Lower lobe of right lung (tissue), 2 donors: ENCODE measurements around the gene TRMT1. TPM values are rescaled to one million over a fixed set of nuclear protein-coding genes. Genes with fewer than 3 reads are reported as not detected.

ENCODE experiments used
- ATAC-seq, 2 donors: fragments of 200-7000 bp; cut with Tn5 transposase; one replicate each; pipeline ENCODE4 v1.9.1; 2020 to 2022; ENCODE audit warnings: mild to moderate bottlenecking in 2 of 2, moderate library complexity in 2 of 2
- DNase-seq: peaks from one replicate; pipeline ENCODE4 v3.0.0-alpha.2; 2020
- H3K27ac ChIP-seq: fragments of 200-600 bp; one replicate; pipeline ENCODE4 v1.8.0; 2022
- H3K27me3 ChIP-seq: fragments of 200-600 bp; one replicate; pipeline ENCODE4 v1.8.0; 2022; ENCODE audit warnings: low read depth
- H3K36me3 ChIP-seq: fragments of 200-600 bp; one replicate; pipeline ENCODE4 v1.8.0; 2022; ENCODE audit warnings: mild to moderate bottlenecking
- H3K4me1 ChIP-seq: fragments of 200-600 bp; one replicate; pipeline ENCODE4 v1.8.0; 2022
- H3K4me3 ChIP-seq: fragments of 200-600 bp; one replicate; pipeline ENCODE4 v1.8.0; 2022; ENCODE audit warnings: mild to moderate bottlenecking
- H3K9me3 ChIP-seq: fragments of 200-600 bp; one replicate; pipeline ENCODE4 v1.8.0; 2022
- intact Hi-C: fragments of 100-400 bp; cut with DNase I; formaldehyde crosslinking; loops from one replicate; pipeline ENCODE4 v1.11.0; 2022
- total RNA-seq: library from RNA; stranded (reverse); fragmentation: NEBNext Ultra II Directional; extraction: Animal tissue kit (Norgen Biotek cat#: 25700); gene quantifications from one replicate; pipeline ENCODE4 v1.2.1, GENCODE V29; 2021
- TF ChIP-seq, protein P1 (sequence below): fragments of 200-600 bp; IDR thresholded peaks from one replicate; pipeline ENCODE4 v1.8.0; 2022; ENCODE audit warnings: antibody characterized with exemption, mild to moderate bottlenecking
- donor health status: DM: no; HTN: yes; CAD: no; lungs with severe emphysema.

Gene TRMT1
- total RNA-seq, 1 donor from 2014 or later, result 29.3 TPM

DNA sequence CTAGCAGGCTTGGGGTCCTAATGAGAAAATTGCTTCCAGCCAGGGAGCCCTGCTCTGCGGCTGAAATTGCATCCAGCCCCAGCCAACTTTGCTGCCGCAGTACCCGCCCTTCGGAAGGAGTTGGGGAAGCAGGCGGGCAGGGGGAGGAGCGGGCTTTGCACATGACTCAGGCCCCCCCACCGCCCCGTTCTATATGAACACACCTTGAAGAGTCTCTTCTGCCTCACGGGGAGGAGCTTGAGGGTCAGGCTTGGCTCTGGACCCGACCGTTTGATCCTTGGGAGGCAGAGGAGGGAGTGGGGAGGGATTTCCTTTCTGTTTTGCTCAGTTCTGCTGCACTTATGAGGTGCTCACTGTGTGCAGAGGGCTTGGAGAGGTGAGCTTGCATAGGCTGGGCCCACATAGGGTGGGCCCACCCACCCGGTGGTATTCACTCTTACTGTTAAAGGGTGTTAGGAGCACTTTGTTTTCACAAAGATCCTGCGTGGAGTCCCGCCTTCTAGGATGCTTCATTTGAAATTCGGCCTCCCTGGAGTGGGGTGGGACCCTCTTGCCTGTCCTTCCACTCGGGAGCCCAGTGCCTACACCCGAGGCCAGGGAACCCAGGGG is 60.4 kb downstream of the TRMT1 start:
- Histone ChIP-seq H3K36me3 (no peaks in the 10 kb centered on the region), H3K4me1 (peaks cover 99% of the 10 kb centered on the region), H3K27me3 (no peaks in the 10 kb centered on the region), H3K4me3 (peak overlapping the region; percentile 11), H3K27ac (peak overlapping the region; percentile 92), H3K9me3 (no peaks in the 10 kb centered on the region)
- TF ChIP-seq, protein P1, sequence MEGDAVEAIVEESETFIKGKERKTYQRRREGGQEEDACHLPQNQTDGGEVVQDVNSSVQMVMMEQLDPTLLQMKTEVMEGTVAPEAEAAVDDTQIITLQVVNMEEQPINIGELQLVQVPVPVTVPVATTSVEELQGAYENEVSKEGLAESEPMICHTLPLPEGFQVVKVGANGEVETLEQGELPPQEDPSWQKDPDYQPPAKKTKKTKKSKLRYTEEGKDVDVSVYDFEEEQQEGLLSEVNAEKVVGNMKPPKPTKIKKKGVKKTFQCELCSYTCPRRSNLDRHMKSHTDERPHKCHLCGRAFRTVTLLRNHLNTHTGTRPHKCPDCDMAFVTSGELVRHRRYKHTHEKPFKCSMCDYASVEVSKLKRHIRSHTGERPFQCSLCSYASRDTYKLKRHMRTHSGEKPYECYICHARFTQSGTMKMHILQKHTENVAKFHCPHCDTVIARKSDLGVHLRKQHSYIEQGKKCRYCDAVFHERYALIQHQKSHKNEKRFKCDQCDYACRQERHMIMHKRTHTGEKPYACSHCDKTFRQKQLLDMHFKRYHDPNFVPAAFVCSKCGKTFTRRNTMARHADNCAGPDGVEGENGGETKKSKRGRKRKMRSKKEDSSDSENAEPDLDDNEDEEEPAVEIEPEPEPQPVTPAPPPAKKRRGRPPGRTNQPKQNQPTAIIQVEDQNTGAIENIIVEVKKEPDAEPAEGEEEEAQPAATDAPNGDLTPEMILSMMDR, result no peak
- peak; percentile 77 to 79 for ATAC-seq
- DNase-seq, result peak; percentile 92
- intact Hi-C loops, result no loop called here

GRCh38 chr19:13055213-13056051 is 61.1 kb downstream of the TRMT1 start:
- DNase-seq (peak; percentile 73), ATAC-seq (peak; percentile 61 to 64)
- intact Hi-C loops, result no loop called here
- Histone ChIP-seq H3K27me3 (no peaks in the 10 kb centered on the region), H3K27ac (peak overlapping the region; percentile 92), H3K4me3 (peak overlapping the region; percentile 11), H3K36me3 (no peaks in the 10 kb centered on the region), H3K9me3 (no peaks in the 10 kb centered on the region), H3K4me1 (peaks cover 99% of the 10 kb centered on the region)
- TF ChIP-seq, protein P1, result no peak

Other genes starting within 250 kb of the TRMT1 start
- 101 TPM for gene DNASE2, start 235.3 kb downstream of the TRMT1 start, total RNA-seq
- gene KLF1, start 229.5 kb downstream of the TRMT1 start, total RNA-seq, result 0.24 TPM
- 23.9 TPM for gene GCDH, start 225.6 kb downstream of the TRMT1 start, total RNA-seq
- not detected for gene SYCE2, start 197.4 kb downstream of the TRMT1 start, total RNA-seq
- gene FARSA, start 183.0 kb downstream of the TRMT1 start, total RNA-seq, result 44.4 TPM
- 872 TPM for gene CALR, start 178.1 kb downstream of the TRMT1 start, total RNA-seq
- gene RAD23A, start 170.9 kb downstream of the TRMT1 start, total RNA-seq, result 93.3 TPM
- 14.8 TPM for gene GADD45GIP1, start 159.5 kb downstream of the TRMT1 start, total RNA-seq
- 0.32 TPM for gene DAND5, start 147.2 kb downstream of the TRMT1 start, total RNA-seq
- 146 TPM for gene NFIX, start 121.3 kb downstream of the TRMT1 start, total RNA-seq
- 27.2 TPM for gene LYL1, start 13.9 kb downstream of the TRMT1 start, total RNA-seq
- gene NACC1, start 1.5 kb upstream of the TRMT1 start, total RNA-seq, result 35.2 TPM
- 82.7 TPM for gene STX10, start 33.6 kb upstream of the TRMT1 start, total RNA-seq
- 80.2 TPM for gene IER2, start 33.7 kb upstream of the TRMT1 start, total RNA-seq